GM12892 (cell line): ENCODE results near the gene VPS72.

Source experiments
- POLR2A ChIP-seq: IDR thresholded peaks from 2 replicates; pipeline ENCODE4 v1.6.1; 2011; ENCODE audit warnings: low read depth, low read length, control low read depth
- POLR2AphosphoS5 ChIP-seq: IDR thresholded peaks from 2 replicates; pipeline ENCODE4 v1.6.1; 2011; ENCODE audit warnings: low read depth, low read length, control low read depth
- TAF1 ChIP-seq: IDR thresholded peaks from 2 replicates; pipeline ENCODE4 v1.6.1; 2011; ENCODE audit warnings: low read depth, mild to moderate bottlenecking, control low read depth, low read length, borderline replicate concordance

DNA sequence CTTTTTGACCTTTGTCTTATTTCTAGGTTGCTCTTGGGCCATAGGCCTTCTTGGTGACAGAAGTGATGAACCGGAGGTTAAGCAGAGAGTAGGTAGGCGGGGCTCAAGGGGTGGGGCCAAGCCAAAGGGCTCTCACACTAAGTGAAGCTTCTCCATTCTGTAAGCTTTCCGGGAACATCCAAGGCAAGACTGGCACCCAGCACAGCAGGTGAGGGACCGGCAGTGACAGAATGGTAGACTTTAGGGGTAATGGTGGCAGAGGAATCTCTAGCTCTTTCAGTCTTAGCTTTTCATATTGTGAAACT lies 33.5 kb downstream of the VPS72 start, which contains the start of gene TNFAIP8L2:
- TF ChIP-seq TAF1: no peak
- no peak for TF ChIP-seq POLR2AphosphoS5
- no peak; the same call in 1 of the 2 replicates for TF ChIP-seq POLR2A
